ENCODE measurements around the gene BCAN.
"Not testable (repeated sequence)": the region's sequence is repeated elsewhere in the genome, so short reads cannot be mapped to it uniquely, and the experiment has no call there.

The BCAN gene, protein sequence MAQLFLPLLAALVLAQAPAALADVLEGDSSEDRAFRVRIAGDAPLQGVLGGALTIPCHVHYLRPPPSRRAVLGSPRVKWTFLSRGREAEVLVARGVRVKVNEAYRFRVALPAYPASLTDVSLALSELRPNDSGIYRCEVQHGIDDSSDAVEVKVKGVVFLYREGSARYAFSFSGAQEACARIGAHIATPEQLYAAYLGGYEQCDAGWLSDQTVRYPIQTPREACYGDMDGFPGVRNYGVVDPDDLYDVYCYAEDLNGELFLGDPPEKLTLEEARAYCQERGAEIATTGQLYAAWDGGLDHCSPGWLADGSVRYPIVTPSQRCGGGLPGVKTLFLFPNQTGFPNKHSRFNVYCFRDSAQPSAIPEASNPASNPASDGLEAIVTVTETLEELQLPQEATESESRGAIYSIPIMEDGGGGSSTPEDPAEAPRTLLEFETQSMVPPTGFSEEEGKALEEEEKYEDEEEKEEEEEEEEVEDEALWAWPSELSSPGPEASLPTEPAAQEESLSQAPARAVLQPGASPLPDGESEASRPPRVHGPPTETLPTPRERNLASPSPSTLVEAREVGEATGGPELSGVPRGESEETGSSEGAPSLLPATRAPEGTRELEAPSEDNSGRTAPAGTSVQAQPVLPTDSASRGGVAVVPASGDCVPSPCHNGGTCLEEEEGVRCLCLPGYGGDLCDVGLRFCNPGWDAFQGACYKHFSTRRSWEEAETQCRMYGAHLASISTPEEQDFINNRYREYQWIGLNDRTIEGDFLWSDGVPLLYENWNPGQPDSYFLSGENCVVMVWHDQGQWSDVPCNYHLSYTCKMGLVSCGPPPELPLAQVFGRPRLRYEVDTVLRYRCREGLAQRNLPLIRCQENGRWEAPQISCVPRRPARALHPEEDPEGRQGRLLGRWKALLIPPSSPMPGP

DNA sequence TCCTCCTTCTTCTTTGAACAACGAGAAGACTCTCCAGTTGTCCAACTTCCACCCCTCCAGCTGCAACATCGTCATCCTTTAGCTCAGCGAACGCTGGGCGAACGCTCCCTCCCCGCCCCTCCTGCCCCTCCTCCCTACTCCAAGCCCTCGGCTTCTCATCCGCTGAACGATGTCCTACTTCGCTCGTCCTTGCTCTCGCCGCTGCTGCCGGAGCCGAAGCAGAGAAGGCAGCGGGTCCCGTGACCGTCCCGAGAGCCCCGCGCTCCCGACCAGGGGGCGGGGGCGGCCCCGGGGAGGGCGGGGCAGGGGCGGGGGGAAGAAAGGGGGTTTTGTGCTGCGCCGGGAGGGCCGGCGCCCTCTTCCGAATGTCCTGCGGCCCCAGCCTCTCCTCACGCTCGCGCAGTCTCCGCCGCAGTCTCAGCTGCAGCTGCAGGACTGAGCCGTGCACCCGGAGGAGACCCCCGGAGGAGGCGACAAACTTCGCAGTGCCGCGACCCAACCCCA lies at the start of gene BCAN:
Gene BCAN, plus strand, starts transcription at position 357 of the 504 bp plus-strand sequence. CDS start 3,938 bp downstream, outside the sequence.
- DNase-seq: no peak

DNA sequence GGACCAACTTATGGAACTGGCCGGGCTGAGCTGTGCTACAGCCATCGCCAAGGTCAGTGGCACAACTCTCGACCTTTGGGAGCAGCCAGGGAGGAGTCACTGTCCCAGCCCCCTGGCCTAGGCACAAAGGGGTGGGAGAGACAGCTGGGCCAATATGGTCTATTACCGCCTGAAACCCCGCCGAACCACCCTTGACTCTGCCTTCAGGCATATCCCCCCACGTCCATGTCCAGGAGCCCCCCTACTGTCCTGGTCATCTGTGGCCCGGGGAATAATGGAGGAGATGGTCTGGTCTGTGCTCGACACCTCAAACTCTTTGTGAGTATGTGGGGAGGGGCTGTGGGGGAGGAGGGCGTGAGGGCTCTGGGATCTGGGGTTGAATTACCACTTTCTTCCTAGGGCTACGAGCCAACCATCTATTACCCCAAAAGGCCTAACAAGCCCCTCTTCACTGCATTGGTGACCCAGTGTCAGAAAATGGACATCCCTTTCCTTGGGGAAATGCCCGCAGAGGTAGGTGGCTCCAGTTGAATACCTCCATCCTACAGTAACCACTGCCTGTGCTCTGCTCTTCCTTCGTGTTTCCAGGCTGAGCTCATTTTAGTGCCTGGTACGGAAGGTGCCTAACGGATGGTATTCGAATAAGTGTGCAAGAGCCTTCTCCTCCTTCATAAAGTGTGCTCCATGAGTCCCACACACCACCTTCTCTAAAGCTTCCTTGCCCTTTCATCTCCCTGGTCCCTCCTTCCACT lies 49.6 kb upstream of the BCAN start:
- DNase-seq: no peak

DNA sequence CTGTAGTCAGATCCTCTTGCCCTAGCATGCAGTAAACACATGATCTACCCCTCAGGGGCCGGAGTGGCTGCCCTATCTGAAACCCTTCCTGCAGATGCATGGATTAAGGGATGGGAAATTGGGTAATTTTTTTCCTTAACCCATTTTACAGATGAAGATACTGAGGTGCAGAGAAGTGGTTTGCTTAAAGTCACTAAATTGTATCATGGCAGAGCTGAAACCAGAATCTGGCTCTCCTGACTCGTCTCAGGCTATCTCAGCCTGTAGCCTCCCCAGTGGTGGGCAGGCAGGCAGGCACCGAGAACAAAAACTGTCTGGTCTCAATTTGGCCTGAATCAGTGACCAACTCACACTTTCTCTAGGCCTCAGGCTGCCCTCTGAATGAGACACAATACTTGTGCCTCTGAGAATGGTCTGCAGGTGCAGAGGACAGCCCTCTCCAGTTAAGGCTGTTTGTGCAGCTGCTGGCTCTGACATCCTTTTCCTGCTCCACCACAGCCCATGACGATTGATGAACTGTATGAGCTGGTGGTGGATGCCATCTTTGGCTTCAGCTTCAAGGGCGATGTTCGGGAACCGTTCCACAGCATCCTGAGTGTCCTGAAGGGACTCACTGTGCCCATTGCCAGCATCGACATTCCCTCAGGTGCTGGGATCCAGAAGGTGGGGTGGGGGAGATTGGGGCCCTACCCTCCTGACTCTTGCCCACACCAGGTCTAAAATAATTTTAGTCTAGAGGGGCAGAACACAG lies 48.8 kb upstream of the BCAN start:
- DNase-seq: no peak

DNA sequence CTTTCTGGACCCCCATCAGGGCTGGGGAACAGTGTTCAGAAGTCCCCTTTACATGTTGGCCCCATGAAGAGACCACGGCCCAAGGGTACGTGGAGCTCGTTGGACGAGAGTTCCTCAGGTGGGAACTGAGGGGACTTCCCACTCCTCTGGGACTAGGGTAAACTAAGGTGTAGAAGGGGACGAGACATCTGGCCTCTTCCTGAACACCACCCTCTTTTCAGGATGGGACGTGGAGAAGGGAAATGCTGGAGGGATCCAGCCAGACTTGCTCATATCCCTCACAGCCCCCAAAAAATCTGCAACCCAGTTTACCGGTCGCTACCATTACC lies 48.3 kb upstream of the BCAN start:
- DNase-seq: no peak

DNA sequence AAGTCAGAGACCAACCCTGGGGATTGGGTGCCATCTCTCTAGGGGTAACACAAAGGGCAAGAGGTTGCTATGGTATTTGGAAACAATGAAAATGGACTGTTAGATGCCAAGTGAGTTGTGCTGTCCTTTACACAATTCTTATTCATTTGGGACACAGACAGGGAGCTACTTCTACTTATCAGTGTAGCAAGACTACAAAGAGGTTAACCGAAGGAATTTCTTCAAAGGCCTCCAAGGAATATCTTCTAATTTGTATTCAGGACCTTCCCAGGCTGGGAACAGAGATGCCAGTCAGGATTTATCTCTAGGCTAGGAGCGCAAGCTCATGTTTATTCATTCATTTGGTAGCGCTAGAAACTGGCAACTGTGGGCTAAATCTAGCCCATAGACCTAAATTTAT lies 47.7 kb upstream of the BCAN start:
- no peak for DNase-seq

DNA sequence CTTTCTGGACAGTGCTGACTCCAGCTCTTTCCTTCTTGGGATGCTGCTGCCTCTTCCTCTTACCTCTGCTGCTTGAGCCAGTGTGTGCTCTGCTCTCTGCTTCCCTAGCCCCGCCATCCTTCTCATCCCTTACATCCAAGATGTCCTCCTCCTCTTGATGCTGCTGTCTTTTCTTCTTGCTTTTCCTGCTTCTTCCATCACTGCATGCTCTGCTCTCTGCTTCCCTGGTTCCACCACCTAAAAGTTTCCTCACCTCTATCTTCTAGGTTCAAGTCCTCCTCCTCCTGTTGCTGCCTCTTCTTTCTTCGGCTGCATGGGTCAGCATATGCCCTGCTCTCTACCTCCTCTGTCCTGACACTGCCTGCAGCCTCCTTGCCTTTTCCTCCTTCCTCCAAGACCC lies 46.9 kb upstream of the BCAN start:
- no peak for DNase-seq

DNA sequence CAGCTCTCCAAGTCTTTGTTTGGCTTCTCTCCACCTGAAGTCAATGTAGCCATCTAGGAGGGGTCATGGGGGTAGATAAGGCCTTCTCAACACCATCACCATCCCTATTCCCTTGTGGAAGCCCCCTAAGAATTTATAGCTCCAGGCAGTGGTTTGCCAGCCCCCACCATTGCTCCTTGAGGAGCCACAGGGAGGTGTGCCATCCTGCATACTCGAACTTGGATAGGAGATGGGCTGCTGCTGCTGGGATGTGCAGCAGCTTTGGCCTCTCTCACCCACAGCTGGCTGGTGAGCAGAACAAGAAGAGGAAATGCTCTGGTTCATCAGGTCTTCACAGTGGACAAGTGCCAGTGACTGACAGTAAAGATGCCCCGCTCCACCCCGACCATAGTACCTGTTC lies 45.5 kb upstream of the BCAN start:
- no peak for DNase-seq

DNA sequence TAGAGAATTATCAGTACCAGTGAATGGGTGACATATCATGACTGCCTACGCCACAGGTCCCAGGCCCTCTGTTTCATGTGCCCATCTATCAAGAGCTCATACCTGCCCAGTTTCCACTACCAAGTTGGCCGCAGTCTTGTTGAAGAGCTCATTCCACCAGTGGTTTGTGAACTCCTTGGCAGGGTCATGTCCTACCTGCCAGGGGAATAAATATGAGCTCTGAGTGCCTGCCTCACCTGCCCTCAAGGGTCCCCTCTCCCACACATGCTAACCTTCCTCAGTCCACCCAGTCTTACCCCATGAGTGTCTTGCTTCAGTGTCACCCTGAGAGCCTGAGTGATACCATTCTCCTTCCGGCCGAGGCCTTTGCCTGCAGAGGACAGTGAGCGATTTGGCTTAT lies 43.8 kb upstream of the BCAN start:
- DNase-seq: no peak

DNA sequence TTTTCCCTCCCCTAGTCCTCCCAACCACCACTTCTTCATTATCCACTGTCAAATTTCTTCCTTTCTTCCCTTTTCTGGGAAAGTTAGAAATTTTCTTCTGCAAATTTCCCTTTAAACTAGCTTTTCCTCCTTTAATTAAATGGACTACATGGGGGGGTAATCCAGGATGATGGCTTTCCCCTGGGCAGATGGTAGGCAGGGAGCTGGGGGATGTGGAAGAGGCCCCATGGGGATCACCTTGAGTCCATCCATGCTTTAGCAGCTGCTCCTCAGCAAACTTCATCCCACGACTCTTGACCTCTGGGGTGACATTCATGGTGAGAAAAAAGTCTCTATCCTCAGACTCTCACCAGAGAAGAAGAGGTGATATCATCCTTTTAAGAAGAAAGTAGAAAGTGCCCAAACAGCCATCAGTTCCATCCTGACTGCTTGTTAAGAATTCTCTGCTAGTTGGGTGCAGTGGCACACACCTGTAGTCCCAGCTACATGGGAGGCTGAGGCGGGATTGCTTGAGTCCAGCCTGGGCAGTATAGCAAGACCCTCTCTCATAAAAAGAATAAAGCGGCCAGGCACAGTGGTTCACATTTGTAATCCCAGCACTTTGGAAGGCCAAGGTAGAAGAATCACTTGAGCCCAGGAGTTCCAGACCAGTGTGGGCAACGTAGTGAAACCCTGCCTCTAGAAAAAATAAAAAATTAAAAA lies 43.0 kb upstream of the BCAN start:
- no peak for DNase-seq

DNA sequence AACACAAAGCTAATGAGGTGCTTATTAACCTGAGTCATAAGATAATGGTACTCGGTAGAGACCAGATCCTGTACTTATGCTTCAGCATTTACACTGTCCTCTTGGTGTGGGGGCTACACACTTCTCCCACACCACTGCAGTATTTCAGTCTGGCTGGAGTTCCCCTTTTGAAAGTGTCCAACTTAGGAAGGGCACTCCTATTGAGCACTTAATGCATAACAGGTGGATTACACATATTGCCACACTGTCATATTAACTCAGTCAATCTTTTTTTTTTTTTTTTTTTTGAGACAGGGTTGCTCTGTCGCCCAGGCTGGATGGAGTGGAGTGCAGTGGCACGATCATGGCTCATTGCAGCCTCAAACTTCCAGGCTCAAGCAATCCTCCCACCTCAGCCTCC lies 42.1 kb upstream of the BCAN start:
- DNase-seq: no peak

DNA sequence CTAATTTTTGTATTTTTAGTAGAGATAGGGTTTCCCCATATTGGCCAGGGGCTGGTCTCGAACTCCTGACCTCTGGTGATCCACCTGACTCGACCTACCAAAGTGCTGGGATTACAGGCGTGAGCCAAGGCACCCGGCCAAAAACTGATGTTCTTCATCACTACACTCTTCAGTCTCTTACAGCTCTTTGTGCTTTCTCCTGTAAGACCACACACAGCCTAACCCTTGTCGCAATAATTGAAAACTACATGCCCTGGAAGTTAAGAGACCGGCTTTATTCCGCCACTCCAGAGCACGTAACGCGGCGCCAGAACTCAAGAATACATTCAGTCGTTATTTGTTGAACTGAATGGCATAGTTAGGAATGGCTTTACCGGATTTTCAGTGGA lies 41.2 kb upstream of the BCAN start:
- DNase-seq: no peak

DNA sequence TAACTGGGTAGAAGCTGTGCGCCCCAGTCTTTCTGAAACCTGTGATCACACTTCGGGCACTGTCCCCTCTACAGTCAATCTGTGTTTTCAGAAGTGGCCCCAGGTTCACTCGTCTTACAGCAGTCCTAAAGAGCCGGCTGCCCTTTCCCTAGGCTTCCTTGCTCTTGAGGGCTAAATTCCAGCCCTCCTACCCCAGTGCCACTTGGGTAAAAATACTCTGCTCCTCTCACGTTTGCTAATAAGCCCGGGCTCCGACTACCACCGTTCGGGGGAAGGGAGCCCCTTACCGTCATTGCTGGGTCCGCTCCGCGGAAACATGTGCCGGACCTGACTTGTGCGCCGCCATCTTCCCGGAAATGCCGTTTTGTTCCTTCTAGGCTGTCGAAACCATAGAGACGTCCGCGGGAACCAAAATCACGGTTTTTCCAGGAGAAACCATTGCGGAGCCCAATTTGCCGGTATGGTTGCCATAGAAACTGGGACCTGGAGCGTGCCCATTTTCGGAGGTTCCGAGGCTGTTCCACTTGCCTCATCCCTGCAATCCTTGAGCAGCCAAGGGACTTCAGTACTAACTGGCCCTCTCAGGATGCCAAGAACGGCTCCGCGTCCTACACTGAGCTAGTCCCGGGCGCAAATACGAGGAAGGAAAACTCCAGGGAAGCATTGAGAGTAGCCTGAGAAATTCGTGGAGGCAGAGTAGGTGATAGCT lies 40.6 kb upstream of the BCAN start, which contains the start of gene GPATCH4:
Gene GPATCH4, minus strand, starts transcription at position 358 of the 709 bp plus-strand sequence.
- DNase-seq: peak; percentile 70 to 78

DNA sequence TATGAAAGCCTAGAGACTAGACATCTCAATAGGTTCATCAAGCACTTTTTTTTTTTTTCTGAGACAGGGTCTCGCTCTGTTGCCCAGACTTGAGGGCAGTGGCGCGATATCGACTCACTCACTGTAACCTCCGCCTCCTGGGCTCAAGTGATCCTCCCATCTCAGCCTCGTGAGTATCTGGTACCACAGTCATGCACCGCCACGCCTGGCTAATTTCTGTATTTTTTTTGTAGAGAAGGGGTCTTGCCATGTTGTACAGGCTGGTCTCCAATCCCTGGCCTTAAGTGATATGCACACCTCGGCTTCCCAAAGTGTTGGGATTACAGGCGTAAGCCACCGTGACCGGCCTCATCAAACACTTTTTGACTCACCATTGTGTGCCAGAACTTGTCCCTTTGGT lies 40.0 kb upstream of the BCAN start:
- DNase-seq: no peak

DNA sequence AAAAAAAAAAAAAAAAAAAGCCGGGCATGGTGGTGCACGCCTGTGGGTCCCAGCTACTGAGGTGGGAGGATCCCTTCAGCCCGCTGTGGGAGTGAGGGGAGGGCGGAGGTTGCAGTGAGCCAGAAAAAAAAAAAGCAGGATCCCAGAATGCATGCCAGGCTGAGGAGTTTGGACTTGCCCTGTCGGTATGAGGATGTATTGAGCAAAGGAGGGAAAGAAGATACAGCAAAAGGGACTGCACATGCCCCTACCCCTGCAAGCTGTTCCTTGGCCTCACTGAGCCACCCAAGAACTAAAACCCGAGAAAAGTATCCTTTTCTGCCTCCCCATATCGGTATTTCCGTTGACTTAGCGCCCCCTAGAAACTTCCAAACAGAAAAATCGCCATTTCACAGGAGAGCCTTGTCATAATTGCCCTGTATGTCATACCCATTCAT lies 39.3 kb upstream of the BCAN start:
- DNase-seq: peak in 1 of 2 experiments; percentile 25

DNA sequence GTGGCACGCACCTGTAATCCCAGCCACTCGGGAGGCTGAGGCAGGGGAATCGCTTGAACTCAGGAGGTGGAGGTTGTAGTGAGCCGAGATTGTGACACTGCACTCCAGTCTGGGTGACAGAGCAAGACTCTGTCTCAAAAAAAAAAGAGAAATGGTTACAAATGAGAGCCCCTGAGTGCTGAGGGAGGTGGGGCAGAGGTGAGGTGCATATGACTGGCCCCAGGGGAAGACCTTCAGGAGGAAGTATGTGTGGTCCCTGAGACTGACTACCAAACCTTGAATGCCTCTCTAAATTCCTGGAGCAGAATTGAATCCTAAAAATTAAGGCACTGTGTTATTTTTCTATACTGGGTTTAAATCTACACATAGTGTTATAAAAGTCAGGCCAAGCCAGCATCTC lies 34.6 kb upstream of the BCAN start:
- not testable (repeated sequence) for DNase-seq

DNA sequence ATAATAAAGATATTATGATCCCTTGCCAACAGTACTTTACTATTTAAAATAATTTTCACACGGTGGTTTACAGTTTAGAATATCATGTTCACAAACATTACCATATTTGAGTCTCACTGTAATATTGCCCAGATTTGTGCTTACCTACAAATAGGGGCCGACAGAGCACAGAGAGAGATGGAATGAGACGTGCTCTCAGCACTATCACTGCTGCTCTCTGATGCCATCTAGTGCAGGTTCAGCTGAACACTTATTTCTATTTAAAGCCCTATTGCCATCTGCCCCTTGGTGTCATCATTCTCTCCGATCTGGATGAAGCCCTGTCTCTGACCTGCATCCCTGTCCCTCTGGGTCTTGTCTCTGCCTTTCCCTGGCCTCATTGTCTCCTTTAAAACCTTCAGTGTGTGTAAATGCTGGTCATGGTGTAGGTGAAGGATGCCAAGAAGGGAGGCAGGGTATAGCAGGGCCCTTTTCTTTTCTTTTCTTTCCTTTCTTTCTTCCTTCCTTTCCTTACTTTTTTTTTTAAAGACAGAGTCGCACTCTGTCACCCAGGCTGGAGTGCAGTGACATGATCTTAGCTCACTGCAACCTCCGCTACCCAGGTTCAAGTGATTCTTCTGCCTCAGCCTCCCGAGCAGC lies 33.8 kb upstream of the BCAN start:
- DNase-seq: peak; percentile 36 to 71

DNA sequence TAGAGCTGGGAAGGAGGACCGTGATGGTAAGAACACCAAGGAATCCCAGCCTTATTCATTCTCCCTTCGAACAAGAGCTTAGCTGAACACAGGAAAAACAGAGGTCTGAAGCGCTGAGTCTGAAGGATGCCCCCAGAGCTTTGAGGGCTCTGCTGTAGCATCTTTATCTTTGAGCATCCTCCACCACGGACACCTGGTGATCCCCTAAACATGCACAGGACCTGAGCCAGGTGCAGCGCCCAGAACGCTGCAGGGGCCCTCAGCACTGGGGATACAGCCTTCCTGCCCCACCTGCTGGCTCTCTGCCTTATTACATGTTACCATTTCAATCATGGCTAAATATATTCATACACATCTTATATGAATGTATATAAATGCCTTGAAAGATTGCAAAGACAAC lies 32.9 kb upstream of the BCAN start:
- DNase-seq: peak in 1 of 2 experiments; percentile 23

DNA sequence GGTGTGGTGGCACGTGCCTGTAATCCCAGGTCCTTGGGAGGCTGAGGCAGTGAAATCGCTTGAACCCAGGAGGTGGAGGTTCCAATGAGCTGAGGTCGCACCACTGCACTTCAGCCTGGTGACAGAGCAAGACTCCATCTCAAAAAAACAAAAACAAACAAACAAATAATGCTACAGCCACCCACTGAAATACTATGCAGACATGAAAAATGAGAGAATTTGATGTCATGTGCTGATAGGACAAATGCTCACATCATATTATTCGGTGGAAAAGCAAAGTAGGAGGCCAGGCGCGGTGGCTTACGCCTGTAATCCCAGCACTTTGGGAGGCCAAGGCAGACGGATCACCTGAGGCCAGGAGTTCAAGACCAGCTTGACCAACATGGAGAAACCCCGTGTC lies 31.8 kb upstream of the BCAN start:
- DNase-seq: not testable (repeated sequence)

DNA sequence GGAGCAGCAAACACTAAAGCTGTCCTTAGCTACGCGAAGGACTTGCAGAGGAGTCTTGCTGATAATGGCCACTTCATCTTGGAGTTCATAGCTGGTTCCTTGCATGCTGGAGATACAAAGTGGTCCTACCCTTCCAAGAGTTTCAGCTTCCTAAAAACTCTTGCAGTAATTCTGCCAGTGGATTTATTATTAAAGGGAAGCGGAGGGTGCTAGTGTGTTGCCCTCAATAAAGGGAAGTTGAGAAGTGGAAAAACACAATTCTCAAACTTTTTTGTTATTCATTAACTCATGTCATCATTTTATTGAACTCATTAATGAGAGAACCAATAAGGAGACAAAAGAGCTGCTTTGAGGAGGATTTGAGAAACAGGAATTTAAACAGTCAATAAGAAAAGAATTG lies 29.3 kb upstream of the BCAN start:
- no peak for DNase-seq

DNA sequence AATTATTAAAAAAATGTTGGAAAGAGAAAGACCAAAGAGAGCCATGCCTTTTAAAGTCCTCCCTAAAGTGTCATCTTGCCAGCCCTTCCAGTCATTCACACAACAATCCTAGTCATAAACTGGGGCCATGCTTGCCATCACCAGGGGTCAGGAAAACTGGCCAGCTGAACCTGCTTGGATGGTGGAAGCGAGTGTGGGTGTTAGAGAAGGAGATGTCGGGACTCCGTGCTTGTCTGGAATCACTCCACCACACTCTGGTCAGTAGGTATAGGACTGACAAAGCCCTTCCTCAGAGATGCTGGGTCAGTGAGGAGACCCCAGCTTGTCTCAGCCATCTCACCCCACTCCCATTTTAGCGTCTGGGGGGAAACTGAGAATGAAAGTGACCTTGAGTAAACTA lies 26.0 kb upstream of the BCAN start:
- DNase-seq: no peak

Measured in NCI-H1930 (cell line).